GF-D8 (cell line): ENCODE data around the gene ADAMTSL2.

Experiments
- DNase-seq: peaks from one replicate; lab custom pipeline; 2025; lab: John Stamatoyannopoulos, UW

ADAMTSL2 gene

GRCh38 chr9:133499892-133500270 lies 34.6 kb upstream of the ADAMTSL2 start:
- DNase-seq: no peak

GRCh38 chr9:133502112-133502511 lies 32.4 kb upstream of the ADAMTSL2 start:
- DNase-seq: no peak

DNA sequence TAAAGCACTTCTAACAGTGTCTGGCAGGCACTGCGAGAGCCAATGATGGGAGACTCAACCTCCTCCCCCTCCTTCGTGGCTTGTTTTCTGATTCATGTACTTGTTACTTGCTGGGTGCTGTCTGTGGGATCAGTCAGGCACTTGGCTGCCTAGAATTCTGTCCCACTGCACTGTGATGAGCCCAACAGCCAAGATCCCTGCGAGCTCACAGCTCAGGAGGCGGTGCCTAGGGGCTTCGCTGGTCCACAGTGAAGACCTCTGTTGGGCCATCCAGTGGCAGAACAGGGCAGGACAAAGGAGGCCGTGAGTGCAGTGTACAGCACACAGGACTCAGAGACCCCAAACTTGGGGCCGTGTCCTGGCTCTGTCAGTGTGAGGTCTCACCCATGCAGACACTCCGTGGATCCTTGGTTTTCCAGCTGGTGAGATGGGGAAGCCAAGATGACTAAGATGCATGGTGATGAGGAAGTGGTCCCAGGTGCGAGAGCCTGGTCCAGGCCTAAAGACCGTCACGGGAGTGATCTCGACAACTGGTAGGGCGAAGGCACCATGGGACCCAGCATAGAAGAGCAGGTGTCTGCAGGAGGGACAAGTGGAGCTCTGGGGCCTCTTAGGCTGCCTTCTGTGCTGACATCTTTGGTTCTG lies 29.2 kb upstream of the ADAMTSL2 start:
- DNase-seq: no peak

GRCh38 chr9:133505901-133506652 lies 28.4 kb upstream of the ADAMTSL2 start:
- no peak for DNase-seq

DNA sequence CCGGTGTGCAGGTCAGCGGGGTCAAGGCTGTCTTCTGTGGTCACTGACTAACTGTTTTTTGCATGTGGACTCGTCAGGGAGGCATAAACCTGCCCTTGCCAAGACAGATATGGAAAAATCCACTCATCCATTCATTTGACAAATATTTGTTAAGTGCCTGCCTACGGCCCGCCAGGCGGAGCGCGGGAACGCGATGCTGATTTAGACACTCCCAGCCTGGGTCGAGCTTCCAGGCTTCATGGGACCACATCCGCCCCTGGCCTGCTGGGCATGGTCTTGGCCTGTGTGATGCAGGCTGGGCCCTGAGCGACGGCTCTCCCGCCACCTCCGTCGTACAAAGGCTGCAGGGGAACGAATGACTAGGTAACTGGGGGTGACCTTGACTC lies 27.9 kb upstream of the ADAMTSL2 start:
- DNase-seq: no peak

- no peak for DNase-seq
Observed at GRCh38 chr9:133507246-133507965, 27.1 kb upstream of the ADAMTSL2 start.

GRCh38 chr9:133508046-133508445 lies 26.5 kb upstream of the ADAMTSL2 start:
- DNase-seq: no peak

DNA sequence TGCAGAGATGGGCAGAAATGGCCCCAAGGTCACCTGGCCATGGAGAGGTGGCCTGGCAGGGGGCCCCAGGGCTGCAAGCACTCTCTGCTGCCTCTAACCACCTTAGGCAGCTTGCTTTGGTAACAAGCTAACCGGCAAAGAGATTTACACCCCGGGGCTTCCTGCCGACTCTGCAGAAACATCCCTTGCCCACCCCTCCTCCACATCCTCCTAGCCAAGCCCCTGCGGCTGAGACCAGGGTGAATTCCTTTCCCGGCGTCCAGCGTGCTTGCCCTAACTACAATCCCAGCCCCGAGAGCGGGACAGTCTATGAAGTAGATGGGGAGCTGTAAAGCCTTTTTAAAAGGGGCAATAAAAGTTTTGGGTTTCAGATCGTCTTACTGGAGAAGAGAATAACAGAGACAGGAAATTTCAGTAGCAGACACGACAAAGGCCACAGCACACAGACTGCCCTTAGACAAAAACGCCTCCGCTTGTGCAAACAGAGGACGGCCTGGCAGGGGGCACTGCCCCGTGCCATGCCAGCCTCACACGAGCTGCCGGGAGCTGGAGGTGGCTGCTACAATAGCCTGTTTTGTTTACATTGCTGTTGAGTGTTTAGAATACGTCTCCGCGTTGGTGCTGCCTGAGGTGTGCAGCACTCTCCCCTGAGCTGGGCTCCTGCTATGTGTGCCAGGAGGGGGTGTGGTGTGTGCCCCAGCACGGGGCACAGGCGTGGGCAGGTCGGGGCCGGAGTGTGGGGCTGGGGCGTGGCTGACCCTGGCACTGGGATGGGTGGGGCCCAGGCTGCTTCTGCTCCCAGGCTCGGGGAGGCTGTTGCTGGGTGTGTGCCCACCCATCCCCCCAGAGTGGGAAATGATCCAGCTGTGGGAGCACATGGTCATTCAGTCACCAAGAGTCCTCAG lies 25.1 kb upstream of the ADAMTSL2 start:
- no peak for DNase-seq

DNA sequence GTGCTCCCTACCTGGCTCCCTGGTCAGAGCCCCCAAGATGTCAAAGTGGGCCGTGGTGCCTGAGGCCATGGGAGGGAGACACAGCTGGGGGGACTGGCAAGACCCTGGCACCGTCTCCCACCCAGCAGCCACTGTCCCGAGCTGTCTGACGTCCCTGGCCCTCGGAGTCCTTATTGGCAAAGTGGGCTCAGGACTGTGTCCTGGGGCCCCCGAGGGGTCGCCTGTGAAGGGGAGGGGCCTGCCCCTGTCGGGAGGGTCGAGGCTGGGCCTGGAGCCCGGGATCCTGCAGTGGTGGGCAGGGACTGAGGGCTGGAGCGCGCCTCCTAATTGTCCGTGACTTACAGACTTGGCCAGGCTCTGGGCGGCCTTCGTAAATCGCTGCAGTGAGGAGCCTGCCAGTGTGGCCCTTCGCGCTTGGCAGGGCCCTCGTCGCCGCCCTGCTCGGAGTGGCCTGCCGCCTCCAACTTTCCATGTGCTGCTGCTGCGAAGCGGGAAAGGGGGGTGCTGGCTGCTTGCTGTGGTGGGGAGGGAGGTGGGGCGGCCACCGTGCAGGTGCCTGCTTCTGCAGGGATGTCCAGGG lies 23.5 kb upstream of the ADAMTSL2 start:
- no peak for DNase-seq

GRCh38 chr9:133511607-133512006 lies 22.9 kb upstream of the ADAMTSL2 start:
- DNase-seq: no peak

- no peak for DNase-seq
Observed at GRCh38 chr9:133512253-133513213, 22.0 kb upstream of the ADAMTSL2 start.

DNA sequence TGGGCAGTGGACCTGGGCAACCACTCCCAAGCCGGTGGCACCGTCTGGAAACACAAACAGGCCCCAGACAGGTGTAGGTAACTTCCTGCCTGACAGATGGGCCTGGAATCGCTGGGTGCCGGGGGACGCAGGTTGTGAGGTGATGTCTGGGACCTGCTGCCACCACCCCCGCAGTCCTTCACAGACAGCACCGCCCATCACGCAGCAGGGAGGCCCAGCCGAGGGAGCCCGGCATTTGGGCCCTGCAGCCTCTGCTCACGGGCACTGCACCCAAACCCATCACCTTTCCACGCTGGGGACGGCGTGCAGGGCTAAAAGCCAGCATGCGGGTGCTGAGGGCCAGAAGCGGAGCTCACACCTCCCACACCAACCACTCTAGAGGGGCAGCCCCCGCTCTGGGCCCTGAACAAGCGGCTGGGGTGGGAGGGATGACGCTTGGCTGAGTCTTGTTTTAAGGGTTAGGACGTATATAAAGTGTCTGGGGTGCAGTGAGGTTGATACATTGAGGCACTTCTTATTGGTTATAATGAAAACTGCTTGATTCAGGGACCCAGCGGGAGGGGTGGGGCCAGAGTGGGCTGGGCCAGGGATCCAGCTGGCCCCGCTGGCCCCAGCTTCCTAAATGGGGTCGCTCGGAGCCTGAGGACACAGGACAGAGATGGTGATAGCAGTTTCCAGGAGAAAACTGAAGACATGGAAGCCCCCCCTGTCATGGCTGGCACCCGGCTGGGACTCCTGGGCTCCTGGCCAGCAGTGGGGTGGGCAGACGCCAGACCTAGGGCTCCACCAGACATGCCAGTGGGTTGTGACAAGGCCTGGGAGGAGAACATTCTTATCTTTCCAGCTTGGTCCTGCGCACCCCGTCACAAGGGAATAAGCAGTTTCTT lies 21.0 kb upstream of the ADAMTSL2 start:
- DNase-seq: no peak

DNA sequence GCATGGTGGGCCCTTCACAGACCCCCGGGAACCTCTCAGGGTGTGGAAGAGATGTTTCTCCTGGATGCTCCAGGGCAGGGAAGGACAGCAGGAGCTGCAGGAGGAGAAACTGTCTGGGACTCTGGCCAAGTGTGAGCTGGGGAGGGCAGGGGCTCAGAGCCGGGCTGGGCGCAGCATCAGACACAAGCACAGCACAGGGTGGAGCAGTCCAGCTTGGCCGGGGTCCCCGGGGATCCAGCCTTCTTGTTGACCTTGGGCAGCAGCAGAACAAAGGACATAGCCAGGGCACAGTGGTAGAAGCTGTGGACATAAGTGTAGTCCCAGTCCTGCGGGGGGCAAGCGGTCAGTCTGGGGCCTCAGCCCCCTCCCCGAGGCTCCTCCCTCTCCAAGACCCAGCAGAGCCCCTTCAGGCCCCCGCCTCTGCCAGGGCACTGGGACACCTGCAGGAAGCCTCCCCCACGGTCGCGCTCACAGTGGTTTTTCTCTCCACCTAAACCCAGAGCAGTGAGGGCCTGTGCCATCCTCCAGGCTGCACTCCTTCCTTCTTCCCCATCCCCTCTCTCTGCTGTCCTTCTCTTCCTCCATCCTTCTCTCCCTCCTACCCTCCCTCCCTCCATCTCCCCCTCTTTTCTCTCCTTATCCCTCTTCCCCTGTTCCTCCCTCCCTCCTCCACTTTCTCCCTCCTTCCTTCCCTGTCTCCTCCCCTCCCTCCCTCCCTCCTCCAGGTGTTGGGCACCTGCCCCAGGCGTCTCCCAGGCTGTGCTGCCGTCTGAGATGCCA lies 19.9 kb upstream of the ADAMTSL2 start:
- no peak for DNase-seq

- DNase-seq: no peak
Observed at GRCh38 chr9:133515240-133515610, 19.3 kb upstream of the ADAMTSL2 start.

GRCh38 chr9:133515615-133516255 lies 18.8 kb upstream of the ADAMTSL2 start:
- DNase-seq: no peak

DNA sequence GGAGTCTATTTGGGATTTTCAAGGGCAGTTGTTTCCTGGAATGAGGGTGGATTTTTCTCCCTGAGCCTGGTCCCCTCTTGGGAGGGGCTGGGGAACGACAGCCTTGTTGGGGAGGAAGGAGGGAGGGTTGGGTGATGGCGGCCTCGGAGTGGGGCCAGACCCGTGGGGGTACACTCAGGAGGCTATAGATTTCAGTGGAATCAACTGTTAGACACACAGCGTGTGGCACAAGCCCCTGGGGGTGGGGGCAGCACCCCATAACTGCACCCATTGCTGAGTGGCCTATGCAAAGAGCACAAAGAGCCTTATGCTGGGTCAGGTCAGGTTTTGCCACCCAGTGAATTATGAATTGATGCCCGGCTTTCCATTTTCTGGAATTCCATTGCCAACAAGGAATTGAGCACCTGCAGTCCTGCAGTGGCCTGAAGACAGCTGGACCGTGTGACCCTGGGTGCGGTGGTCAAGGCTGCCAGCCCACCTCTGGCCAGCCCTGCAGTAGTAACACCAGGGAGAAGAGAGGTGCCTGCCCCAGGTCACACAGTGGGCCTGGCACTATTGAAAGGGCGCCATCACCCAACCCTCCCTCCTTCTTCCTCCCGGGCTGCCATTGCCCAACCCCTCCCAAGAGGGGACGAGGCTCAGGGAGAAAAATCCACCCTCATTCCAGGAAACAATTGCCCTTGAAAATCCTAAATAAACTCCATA lies 18.1 kb upstream of the ADAMTSL2 start:
- DNase-seq: no peak

DNA sequence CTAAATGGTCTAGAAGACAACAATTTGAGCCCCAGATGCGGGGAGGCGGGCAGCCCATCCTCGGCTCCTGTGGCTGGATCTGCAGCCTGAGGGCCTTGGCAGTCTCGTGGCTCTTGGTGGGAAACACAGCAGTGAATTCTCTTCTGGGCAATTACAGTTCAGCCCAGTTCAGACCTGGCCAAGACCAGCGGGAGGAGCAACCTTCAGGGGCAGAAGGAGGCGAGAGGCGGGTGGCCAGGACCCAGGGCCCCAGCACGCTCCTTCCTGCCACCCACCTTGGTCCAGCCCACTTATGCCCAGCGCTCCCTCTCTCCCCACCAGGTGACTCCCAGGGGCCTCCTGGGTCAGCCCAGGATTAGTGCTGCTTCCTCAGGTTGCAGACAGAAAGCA lies 17.5 kb upstream of the ADAMTSL2 start:
- DNase-seq: no peak

DNA sequence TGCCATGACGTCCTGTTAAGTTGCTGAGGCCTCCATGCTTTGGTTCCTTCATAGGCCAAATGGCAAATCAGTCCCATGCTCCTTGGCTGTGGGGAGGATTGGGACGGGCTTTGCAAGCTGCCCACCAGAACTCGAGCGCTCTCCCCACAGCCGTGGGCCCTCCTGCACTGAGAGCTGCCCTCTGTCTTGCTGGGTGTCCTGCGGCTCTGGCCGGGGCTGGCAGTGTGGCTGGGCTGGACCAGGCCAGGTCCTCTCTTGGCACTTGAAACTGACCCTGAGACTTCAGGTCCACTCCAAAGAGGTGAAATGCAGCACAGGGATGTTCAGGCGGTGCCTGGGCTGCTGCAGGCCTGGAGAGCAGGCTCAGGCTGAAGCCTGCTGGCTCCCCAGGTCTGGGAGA lies 16.8 kb upstream of the ADAMTSL2 start:
- DNase-seq: no peak
